Peyer's patch (tissue), 4 donors: ENCODE data around the gene AK9.

Experiments
- CTCF ChIP-seq, 6 experiments: fragments of 450-650 bp in 4 of 6; fragments of 200-600 bp in 2 of 6; sonication (generic) in 1 of 6; IDR thresholded peaks; one replicate each; pipeline ENCODE4 v1.5.1; 2017 to 2019; ENCODE audit warnings: antibody characterized with exemption in 6 of 6, mild to moderate bottlenecking in 3 of 6, moderate library complexity in 1 of 6
- POLR2A ChIP-seq, 2 donors: fragments of 450-650 bp; IDR thresholded peaks; one replicate each; pipeline ENCODE4 v1.5.1; 2017; ENCODE audit warnings: antibody characterized with exemption in 2 of 2, mild to moderate bottlenecking in 2 of 2, moderate library complexity in 2 of 2

- TF ChIP-seq CTCF (IDR thresholded peaks at IDR 0.05) (no peak), POLR2A (IDR thresholded peaks at IDR 0.05) (no peak)
Observed at GRCh38 chr6:109653264-109653663, 37.7 kb downstream of the AK9 start.
